Stimulated activated naive CD8-positive, alpha-beta T cell treated with anti-CD3 and anti-CD28 coated beads, Interleukin-15, Interleukin-2, amounts not matched to agents 100 U/mL and 50 U/mL, for 24 hours (primary cell): ENCODE data around the gene DPP10.

Source experiments
- ATAC-seq: fragments of 150-1000 bp; cut with Tn5 transposase; one replicate; pipeline ENCODE4 v1.10.0; 2021
- DNase-seq: peaks from one replicate; pipeline ENCODE4 v3.0.0; 2021

DPP10 gene

GRCh38 chr2:114810092-114810491, 367.7 kb downstream of the DPP10 start:
- no peak for ATAC-seq
- DNase-seq, result no peak

- DNase-seq (no peak), ATAC-seq (no peak)
Observed at GRCh38 chr2:114812261-114812660, 369.8 kb downstream of the DPP10 start.

GRCh38 chr2:114814355-114814754, 371.9 kb downstream of the DPP10 start:
- DNase-seq, result no peak
- ATAC-seq, result no peak

GRCh38 chr2:114821055-114821454, 378.6 kb downstream of the DPP10 start:
- DNase-seq (no peak), ATAC-seq (no peak)

GRCh38 chr2:114843963-114844362, 401.5 kb downstream of the DPP10 start:
- DNase-seq (no peak), ATAC-seq (no peak)

GRCh38 chr2:114857196-114857595, 414.8 kb downstream of the DPP10 start:
- ATAC-seq, result no peak
- DNase-seq, result no peak

GRCh38 chr2:114859726-114860510, 417.5 kb downstream of the DPP10 start:
- no peak for DNase-seq
- no peak for ATAC-seq

GRCh38 chr2:114862243-114862642, 419.8 kb downstream of the DPP10 start:
- no peak for DNase-seq
- ATAC-seq, result no peak

- ATAC-seq, result no peak
- no peak for DNase-seq
Observed at GRCh38 chr2:114864901-114865300, 422.5 kb downstream of the DPP10 start.

- ATAC-seq (no peak), DNase-seq (no peak)
Observed at GRCh38 chr2:114880046-114880445, 437.6 kb downstream of the DPP10 start.

- DNase-seq, result no peak
Observed at GRCh38 chr2:114919985-114920384, 477.5 kb downstream of the DPP10 start.

GRCh38 chr2:114922076-114922475, 479.6 kb downstream of the DPP10 start:
- DNase-seq (no peak), ATAC-seq (no peak)

More at GRCh38 chr2:114919985-114920384, 477.5 kb downstream of the DPP10 start:
- no peak for ATAC-seq

- DNase-seq (no peak), ATAC-seq (no peak)
Observed at GRCh38 chr2:114925296-114926255, 483.1 kb downstream of the DPP10 start.

GRCh38 chr2:114926303-114926702, 483.9 kb downstream of the DPP10 start:
- ATAC-seq, result no peak
- DNase-seq, result no peak

- no peak for ATAC-seq
Observed at GRCh38 chr2:114929225-114929624, 486.8 kb downstream of the DPP10 start.

GRCh38 chr2:114933671-114934241, 491.3 kb downstream of the DPP10 start:
- no peak for ATAC-seq
- DNase-seq, result no peak

More at GRCh38 chr2:114929225-114929624, 486.8 kb downstream of the DPP10 start:
- DNase-seq, result no peak

GRCh38 chr2:114935031-114935430, 492.6 kb downstream of the DPP10 start:
- DNase-seq, result no peak
- ATAC-seq, result no peak

GRCh38 chr2:114937366-114937930, 495.0 kb downstream of the DPP10 start:
- no peak for DNase-seq
- ATAC-seq, result no peak

GRCh38 chr2:114940785-114941458, 498.5 kb downstream of the DPP10 start:
- ATAC-seq (no peak), DNase-seq (no peak)

GRCh38 chr2:114949228-114949804, 506.9 kb downstream of the DPP10 start:
- DNase-seq (no peak), ATAC-seq (no peak)

GRCh38 chr2:114960389-114960788, 517.9 kb downstream of the DPP10 start:
- no peak for ATAC-seq
- no peak for DNase-seq
